Activated CD8-positive, alpha-beta memory T cell treated with anti-CD3 and anti-CD28 coated beads, Interleukin-2, amount 50 U/mL, for 4 hours (primary cell): Measurements from ENCODE around the gene RNF187.

Experiments used
- DNase-seq: peaks from one replicate; pipeline ENCODE4 v3.0.0-alpha.2; 2020

RNF187 gene

DNA sequence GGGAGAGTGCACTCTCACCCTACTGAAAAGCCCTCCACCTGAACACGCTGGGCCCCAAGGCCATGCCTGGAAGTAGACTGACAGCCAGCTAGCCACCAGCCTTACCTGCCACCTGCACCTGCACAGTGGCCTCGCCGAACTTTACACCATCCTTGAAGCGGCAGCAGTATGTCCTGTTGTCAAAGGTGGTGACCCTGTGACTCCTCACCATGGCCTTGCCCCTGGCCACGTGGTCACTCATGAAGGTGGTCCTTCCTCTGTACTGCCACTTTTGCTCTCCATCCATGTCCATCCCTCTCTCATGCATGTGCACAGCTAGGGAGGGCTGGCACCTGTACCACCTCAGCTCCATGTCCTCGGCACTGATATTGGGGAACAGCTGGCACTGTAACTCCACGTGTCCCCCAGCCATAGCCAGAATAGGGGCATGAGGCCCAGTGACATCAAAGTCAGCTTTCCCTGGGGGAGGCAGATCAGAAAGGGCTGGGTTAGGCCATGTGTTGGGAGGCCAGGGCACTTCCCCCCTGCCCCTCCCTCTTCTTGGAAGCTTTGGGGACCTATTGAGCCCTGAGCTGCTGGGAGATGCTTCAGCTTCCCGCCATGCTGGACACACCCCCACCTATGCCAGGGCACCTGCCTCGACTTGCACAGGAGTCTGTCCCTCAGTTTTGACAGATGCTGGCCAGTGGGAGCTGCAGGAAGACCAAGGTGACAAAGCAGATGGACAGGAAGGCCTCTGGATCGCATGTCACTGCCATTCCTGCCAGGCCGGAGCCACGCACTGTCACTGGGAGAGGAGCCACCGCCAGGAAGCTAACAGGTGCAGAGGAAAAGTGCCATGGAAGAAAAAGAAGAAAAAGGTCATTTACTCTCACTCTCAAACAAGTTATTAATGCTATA lies 24.6 kb downstream of the RNF187 start:
- DNase-seq, result no peak

DNA sequence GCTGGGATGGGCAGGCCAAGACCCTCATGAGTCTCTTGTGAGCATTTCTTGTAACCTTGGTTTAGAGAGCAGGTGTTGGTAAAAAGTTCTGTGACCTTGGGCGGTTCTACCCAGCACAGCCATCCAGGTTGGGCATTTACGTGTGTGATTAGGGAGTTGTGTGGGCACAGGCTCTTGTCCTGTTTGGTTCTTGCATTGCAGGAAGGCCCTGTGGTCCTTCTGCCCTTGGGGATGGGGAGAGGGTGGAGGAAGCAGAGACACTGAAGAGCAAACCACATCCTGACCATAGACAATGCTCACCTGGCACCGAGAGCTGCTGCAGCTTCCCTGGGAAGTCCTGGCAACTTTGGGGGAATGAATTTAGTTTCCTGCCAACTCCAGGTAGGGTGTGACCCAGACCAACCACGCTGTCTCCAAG lies 25.6 kb downstream of the RNF187 start:
- no peak for DNase-seq

DNA sequence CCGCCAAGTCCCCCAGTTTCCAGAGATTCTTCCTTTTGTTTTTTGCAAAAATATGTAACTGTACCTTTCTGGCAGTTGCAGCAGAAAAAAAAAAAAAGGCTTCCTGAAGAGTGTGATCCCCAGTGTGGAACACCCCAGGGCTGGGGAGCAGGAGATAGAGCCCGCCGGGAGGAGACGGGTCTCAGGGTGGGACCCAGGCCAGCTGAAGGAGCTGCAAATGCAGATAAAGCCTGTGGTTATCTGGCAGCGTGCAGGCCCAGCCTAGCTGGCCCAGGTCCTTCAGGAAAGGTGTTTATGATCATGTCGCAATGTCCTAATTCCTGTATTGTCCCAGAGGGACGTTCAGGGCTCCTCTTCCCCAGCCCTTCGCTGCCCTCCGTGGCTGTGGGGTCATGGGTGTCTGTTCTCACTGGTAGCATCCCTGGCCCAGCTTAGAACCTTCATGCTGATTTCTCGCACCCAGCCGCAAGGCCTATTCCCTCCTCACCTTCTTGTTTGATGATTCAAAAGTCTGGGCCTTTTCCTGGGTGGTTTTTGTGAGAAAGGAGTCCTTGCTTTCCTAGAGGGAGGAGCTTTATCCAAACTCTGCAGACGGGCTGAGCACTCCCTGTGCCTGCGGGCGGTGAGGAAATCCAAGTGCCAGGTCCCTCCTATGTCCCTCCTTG lies 26.2 kb downstream of the RNF187 start:
- DNase-seq, result no peak

DNA sequence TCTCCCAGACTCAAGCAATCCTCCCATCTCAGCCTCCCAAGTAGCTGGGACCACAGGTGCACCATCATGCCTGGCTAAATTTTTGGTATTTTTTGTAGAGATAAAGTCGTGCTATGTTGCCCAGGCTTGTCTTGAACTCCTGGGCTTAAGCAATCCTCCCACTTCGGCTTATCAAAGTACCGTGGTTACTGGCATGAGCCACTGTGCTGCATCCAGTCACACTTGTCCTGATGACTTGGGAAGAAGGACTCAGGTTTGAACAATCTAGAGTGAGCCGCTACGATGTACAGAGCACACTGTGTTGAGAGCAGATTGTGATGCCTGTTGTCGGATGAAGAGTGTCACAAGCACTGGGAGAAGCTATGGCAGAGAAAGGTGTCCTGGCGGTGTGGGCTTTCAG lies 27.2 kb downstream of the RNF187 start:
- no peak for DNase-seq

DNA sequence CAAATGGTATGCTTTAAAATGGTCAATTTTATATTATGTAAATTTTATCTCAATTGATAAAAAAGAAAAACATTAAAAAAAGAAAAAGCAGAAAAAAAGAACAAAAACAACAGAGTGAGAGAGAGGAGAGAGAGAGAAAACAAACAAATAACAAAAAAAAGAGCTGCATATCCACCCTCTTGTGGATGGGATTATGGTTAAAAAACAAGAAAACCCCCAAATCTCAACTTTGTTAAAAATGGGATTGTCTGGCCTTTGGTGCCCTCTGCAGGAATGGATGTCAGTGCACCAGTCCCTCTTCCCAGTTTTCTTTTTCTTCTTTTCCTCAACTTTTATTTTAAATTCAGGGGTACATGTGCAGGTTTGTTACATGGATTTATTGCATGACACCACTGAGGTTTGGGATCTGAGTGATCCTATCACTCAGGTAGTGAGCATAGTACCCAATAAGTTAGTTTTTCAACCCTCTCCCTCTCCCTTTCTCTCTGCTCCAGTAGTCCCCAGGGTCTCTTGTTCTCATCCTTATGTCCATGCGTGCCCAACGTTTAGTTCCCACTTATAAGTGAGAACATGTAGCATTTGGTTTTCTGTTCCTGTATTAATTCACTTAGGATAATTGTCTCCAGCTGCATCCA lies 28.1 kb downstream of the RNF187 start:
- DNase-seq, result no peak

DNA sequence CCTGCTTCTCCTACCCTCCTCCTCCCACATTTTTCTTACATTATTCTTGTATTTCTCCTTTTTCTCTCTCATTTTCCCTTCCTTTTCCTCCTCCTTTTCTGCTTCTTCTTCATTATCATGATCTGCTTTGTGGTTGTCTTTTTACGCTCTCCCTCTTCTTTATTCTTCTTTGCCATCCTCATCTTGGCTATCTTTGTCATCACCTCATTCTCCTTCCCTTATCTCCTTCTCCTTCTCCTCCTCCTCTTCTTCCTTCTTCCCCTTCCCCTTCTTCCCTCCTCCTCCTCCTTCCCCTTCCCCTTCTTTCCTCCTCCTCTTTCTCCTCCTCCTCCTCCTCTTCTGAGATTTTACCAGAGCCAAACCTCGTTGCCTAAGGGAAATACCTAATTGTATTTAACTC lies 30.5 kb downstream of the RNF187 start:
- no peak for DNase-seq

DNA sequence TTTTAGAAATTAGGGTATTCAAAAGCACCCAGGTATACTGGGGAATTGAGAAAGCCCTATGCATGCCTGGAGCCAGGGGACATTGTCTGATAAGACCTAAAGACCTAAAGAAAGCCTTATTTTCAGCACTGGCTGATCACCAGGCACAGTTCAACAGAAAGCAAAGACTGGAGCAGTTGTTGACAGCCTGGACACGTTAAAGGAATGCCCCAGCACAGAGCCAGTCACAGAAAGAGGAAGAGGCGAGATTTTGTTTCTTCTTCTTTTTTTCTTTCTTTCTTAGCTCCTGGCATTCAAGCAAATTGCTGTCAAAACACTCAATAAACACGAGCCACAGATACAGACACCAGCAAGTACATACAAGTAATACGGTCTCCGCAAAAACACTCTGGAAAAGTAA lies 40.4 kb downstream of the RNF187 start:
- no peak for DNase-seq

DNA sequence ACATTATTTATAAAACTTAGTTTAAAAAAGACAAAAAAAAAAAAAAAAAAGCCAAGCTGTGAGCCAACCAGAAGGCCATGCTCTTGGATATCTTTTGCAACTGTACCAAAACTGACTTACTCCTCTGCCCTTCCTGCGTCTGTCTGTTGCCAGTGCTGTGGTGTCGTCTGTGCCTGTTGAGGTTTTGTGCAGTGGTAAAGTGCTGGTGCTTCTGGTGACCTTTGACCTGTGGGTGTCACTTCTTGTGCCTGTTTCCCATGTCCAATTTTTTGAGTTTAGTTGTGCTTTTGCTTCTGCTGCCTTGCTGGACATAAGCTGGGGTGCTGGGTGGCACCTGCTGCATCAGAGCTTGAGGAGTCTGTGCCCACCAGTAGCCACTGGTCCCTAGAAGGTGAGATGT lies 41.4 kb downstream of the RNF187 start:
- DNase-seq, result no peak

DNA sequence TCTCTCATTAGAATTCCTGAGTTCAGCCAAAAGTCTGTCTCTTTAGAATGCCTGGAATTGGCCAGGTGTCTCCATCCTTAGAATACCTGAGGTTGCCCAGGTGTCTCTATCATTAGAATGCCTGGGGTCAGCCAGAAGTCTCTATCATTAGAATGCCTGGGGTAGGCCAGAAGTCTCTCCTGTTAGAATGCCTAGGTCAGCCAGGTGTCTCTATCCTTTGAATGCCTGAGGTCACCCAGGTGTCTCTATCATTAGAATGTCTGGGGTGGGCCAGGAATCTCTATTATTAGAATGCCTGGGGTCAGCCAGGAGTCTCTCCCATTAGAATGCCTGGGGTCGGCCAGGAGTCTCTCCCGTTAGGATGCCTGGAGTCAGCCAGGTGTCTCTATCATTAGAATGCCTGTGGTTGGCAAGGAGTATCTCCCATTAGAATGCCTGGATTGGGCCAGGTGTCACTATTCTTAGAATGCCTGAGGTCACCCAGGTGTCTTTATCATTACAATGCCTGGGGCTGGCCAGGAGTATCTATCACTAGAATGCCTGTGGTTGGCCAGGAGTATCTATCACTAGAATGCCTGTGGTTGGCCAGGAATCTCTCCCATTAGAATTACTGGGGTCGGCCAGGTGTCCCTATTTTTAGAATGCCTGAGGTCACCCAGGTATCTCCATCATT lies 43.0 kb downstream of the RNF187 start:
- DNase-seq, result no peak

DNA sequence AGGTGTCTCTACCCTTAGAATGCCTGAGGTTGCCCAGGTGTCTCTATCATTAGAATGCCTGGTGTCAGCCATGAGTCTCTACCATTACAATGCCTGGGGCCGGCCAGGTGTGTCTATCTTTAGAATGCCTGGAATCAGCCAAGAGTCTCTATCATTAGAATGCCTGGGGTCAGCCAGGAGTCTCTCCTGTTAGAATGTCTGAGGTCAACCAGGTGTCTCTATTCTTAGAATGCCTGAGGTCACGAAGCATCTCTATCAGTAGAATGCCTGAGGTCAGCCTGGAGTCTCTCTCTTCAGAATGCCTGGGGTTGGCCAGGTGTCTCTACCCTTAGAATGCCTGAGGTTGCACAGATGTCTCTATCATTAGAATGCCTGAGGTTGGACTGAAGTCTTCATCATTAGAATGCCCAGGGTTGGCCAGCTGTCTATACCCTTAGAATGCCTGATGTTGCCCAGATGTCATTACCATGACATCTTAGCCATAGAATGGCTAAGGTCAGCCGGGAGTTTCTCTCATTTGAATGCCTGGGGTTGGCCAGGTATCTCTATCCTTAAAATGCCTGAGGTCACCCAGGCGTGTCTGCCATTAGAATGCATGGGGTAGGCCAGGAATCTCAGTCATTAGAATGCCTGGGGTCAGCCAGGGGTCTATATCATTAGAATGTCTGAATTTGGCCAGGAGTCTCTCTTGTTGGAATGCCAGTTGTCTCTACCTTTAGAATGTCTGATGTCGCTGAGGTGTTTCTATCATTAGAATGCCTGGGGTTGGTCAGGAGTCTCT lies 44.0 kb downstream of the RNF187 start:
- no peak for DNase-seq

DNA sequence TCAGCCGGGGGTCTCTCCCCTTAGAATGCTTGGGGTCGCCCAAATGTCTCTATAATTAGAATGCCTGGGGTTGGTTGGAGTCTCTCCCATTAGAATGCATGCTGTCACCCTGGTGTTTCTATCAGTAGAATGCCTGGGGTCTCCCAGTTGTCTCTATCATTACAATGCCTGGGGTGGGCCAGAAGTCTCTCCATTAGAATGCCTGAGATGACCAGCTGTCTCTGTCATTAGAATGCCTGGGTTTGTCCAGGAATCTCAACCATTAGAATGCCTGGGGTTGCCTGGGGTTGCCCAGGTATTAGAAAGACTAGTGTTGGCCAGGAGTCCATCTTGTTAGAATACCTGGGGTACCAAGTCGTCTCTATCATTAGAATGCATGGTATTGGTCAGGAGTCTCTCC lies 51.6 kb downstream of the RNF187 start:
- DNase-seq, result no peak

DNA sequence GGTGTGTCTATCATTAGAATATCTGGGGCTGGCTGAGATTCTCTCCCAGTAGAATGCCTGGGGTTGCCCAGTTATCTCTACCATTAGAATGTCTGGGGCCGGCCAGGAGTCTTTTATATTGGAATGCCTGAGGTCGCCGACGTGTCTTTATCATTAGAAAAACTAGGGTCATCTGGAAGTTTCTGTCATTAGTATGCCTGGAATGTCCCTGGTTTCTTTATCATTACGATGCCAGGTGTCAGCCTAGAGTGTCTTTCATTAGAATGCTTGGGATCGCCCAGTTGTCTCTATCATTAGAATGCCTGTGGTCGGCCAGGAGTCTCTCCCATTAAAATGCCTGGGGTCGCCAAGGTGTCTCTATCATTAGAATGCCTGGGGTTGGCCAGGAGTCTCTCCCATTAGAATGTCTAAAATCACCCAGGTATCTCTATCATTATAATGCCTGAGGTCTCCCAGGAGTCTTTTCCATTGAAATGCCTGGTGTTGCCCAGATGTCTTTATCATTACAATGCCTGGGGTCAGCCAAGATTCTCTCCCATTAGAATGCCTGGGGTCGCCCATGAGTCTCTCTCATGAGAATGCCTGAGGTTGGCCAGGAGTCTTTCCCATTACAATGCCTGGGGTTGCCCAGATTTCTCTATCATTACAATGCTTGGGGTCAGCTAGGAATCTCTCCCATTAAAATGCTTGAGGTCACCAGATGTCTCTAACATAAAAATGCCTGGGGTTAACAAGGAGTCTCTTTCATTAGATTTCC lies 53.2 kb downstream of the RNF187 start:
- no peak for DNase-seq

DNA sequence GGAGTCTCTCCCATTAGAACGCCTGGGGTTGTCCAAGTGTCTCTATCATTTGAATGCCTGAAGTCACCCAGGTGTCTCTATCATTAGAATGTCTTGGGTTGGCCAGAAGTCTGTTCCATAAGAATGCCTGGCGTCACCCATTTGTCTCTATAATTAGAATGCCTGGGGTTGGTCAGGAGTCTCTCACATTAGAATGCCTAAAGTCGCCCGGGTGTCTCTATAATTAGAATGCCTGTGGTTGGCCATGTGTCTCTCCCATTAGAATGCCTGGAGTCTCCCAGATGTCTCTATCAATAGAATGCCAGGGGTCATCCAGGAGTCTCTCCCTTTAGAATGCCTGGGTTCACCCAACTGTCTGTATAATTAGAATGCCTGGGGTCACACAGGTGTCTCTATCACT lies 54.5 kb downstream of the RNF187 start:
- no peak for DNase-seq

DNA sequence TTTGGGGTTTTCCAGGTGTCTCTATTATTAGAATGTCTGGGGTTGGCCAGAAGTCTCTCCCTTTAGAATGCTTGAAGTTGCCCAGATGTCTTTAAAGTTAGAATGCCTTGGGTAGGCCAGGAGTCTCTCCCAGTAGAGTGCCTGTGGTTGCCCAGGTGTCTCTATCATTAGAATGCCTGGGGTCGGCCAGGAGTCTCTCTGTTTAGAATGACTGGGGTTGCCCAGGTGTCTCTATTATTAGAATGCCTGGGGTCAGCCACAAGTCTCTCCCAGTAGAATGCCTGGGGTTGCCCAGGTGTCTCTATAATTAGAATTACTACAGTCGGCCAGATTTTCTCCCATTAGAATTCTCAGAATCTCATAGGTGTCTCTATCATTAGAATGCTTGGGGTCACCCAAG lies 55.2 kb downstream of the RNF187 start:
- no peak for DNase-seq

DNA sequence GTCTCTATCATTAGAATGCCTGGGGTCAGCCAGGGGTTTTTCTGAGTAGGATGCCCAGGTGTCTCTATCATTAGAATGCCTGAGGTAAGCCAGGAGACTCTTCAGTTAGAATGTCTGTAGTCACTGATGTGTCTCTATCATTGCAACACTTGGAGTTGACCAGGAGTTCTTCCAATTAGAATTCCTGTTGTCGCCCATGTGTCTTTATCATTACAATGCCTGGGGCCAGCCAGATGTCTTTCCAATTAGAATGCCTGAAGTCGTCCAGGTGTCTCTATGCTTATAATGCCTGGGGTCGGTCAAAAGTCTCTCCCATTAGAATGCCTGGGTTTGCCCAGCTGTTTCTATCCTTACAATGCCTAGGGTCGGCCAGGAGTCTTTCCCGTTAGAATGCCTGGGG lies 55.8 kb downstream of the RNF187 start:
- no peak for DNase-seq

DNA sequence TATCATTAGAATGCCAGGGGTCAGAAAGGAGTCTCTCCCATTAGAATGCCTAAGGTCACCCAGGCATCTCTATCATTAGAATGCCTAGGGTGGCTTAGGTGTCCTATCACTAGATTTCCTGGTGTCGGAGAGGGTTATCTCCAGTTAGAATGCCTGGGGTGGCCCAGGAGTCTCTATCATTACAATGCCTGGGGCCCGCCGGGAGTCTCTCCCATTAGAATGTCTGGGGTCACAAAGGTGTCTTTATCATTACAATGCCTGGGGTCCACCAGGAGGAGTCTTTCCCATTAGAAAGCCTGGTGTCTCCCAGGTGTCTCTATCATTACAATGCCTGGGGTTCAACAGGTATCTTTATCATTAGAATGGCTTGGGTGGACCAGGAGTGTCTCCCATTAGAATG lies 56.2 kb downstream of the RNF187 start:
- no peak for DNase-seq

DNA sequence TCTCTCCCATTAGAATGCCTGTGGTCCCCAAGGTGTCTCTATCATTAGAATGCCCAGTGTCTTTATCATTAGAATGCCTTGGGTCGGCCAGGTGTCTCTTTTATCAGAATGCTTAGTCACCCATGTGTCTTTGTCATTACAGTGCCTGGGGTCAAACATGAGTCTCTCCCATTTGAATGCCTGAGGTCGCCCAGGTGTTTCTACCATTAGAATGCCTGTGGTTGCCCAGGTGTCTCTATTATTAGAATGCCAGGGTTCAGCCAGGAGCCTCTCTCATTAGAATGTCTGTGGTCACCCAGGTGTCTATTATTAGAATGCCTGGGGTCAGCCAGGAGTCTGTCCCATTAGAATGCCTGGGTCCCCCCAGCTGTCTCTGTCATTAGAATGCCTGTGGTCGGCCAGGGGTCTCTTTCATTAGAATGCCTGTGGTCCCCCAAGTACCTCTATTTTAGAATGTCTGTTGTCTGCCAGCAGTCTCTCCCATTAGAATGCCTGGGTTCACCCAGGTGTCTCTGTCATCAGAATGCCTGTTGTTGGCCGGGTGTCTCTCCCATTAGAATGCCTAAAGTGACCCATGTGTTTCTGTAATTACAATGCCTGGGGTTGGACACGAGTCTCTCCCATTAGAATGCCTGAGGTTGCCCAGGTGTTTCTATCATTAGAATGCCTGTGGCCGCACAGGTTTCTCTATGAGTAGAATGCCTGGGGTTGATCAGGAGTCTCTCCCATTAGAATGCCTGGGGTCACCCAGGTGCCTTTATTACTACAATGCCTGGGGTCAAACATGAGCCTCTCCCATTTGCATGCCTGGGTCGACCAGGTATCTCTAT lies 57.1 kb downstream of the RNF187 start:
- no peak for DNase-seq

DNA sequence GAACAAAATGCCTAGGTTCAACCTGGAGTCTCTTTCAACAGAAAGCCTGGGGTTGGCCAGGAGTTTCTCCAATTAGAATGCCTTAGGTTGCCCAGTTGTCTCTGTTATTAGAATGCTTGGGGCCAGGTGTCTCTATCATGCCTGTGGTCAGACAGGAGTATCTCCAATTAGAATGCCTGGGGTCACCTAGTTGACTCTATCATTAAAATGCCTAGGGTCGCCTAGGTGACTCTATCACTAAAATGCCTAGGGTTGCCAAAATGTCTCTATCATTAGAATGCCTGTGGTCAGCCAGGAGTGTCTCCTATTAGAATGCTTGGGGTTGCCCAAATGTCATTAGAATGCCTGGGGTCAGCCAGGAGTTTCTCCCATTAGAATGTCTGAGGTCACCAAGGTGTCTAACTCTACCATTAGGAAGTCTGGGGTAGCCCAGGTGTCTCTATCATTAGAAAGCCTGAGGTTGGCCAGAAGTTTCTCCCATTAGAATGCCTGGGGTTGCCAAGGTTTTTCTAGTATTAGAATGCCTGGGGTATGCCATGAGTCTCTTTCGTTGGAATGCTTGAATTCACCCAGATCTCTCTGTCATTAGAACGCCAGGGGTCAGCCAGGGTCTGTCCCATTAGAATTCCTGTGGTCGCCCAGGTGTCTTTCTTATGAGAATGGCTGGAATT lies 57.9 kb downstream of the RNF187 start:
- no peak for DNase-seq
